Osteoblast (primary cell): Measurements from ENCODE around the gene ASGR2. TPM values are rescaled to one million over a fixed set of nuclear protein-coding genes. Genes with fewer than 3 reads are reported as not detected.
"Not testable (repeated sequence)": the region's sequence is repeated elsewhere in the genome, so short reads cannot be mapped to it uniquely, and the experiment has no call there.

Source experiments
- DNase-seq: peaks from one replicate; pipeline ENCODE4 v3.0.0; 2011; ENCODE audit warnings: low spot score, mixed read lengths; ENCODE audit not compliant: insufficient read length; ENCODE audit errors: missing footprints
- H2AFZ ChIP-seq: 2 replicates; pipeline ENCODE4 v1.6.0; 2011; ENCODE audit warnings: mild to moderate bottlenecking, low read length
- H3K27ac ChIP-seq: 2 replicates; pipeline ENCODE4 v1.5.1; 2011; ENCODE audit warnings: mild to moderate bottlenecking, low read depth, low read length, moderate library complexity
- H3K27me3 ChIP-seq: 2 replicates; pipeline ENCODE4 v1.6.0; 2012; ENCODE audit warnings: mild to moderate bottlenecking, control low read depth, inconsistent platforms, low read length, moderate library complexity; ENCODE audit not compliant: insufficient read depth
- H3K36me3 ChIP-seq: 2 replicates; pipeline ENCODE4 v1.5.1; 2011; ENCODE audit warnings: mild to moderate bottlenecking, low read length, control low read depth, moderate library complexity; ENCODE audit not compliant: insufficient read depth
- H3K4me1 ChIP-seq: 2 replicates; pipeline ENCODE4 v1.5.1; 2011; ENCODE audit warnings: mild to moderate bottlenecking, low read length, control low read depth, moderate library complexity; ENCODE audit not compliant: insufficient read depth
- H3K4me2 ChIP-seq: 2 replicates; pipeline ENCODE4 v1.6.0; 2011; ENCODE audit warnings: mild to moderate bottlenecking, low read length; ENCODE audit not compliant: insufficient read depth
- H3K4me3 ChIP-seq: fragments of 200-600 bp; sonication (generic); 3 replicates; pipeline ENCODE4 v1.5.1; 2012; ENCODE audit warnings: mild to moderate bottlenecking, low read length, inconsistent platforms; ENCODE audit not compliant: insufficient read depth
- H3K79me2 ChIP-seq: 2 replicates; pipeline ENCODE4 v1.6.0; 2012; ENCODE audit warnings: mild to moderate bottlenecking, low read length, control low read depth, inconsistent platforms; ENCODE audit not compliant: insufficient read depth
- H3K9me3 ChIP-seq: 2 replicates; pipeline ENCODE4 v1.5.1; 2011; ENCODE audit warnings: low read depth, low read length, control low read depth
- H4K20me1 ChIP-seq: 2 replicates; pipeline ENCODE4 v1.6.0; 2012; ENCODE audit warnings: mild to moderate bottlenecking, low read length, control low read depth; ENCODE audit not compliant: insufficient read depth
- CTCF ChIP-seq: IDR thresholded peaks from 2 replicates; pipeline ENCODE4 v1.5.1; 2011; ENCODE audit warnings: mild to moderate bottlenecking, low read depth, low read length, moderate library complexity; ENCODE audit errors: extremely low read depth
- total RNA-seq: library from RNA; depleted of rRNA; stranded (reverse); fragments of >200 nt; gene quantifications from 2 replicates; pipeline ENCODE4 v1.2.3, GENCODE V29; 2012

The ASGR2 gene
- total RNA-seq, 1 donor: under 0.01 TPM

GRCh38 chr17:7107012-7107754, 7.4 kb downstream of the ASGR2 start:
- peak; percentile 79 for DNase-seq
- Histone ChIP-seq H2AFZ (no peak overlapping the region), H3K36me3 (no peaks in the 10 kb centered on the region), H3K27ac (no peak overlapping the region), H3K4me3 (no peak overlapping the region), H3K4me1 (no peaks in the 10 kb centered on the region), H3K79me2 (no peaks in the 10 kb centered on the region), H3K27me3 (peaks cover 11% of the 10 kb centered on the region), H4K20me1 (no peaks in the 10 kb centered on the region), H3K9me3 (no peaks in the 10 kb centered on the region), H3K4me2 (no peak overlapping the region)
- TF ChIP-seq CTCF: no peak

- H3K79me2 ChIP-seq: no peaks in the 10 kb centered on the region
- H3K4me3 ChIP-seq: no peak overlapping the region
- no peaks in the 10 kb centered on the region for H4K20me1 ChIP-seq
- no peaks in the 10 kb centered on the region for H3K36me3 ChIP-seq
- peak; percentile 61 for DNase-seq
- H3K9me3 ChIP-seq: no peaks in the 10 kb centered on the region
- peaks cover 22% of the 10 kb centered on the region for H3K27me3 ChIP-seq
- TF ChIP-seq CTCF: no peak
- no peak overlapping the region for H3K4me2 ChIP-seq
- H3K4me1 ChIP-seq: no peaks in the 10 kb centered on the region
- no peak overlapping the region for H3K27ac ChIP-seq
- H2AFZ ChIP-seq: no peak overlapping the region
Measured at GRCh38 chr17:7102421-7102820, 12.2 kb downstream of the ASGR2 start.

GRCh38 chr17:7101531-7101930, 13.1 kb downstream of the ASGR2 start:
- no peaks in the 10 kb centered on the region for H3K4me1 ChIP-seq
- no peaks in the 10 kb centered on the region for H3K79me2 ChIP-seq
- no peaks in the 10 kb centered on the region for H4K20me1 ChIP-seq
- H3K4me2 ChIP-seq: no peak overlapping the region
- H3K27me3 ChIP-seq: peaks cover 22% of the 10 kb centered on the region
- DNase-seq: peak; percentile 56
- H3K9me3 ChIP-seq: no peaks in the 10 kb centered on the region
- no peaks in the 10 kb centered on the region for H3K36me3 ChIP-seq
- TF ChIP-seq CTCF: no peak
- no peak overlapping the region for H2AFZ ChIP-seq
- H3K27ac ChIP-seq: no peak overlapping the region
- H3K4me3 ChIP-seq: no peak overlapping the region

- not testable (repeated sequence) for H3K79me2 ChIP-seq, H3K4me3 ChIP-seq, H4K20me1 ChIP-seq, H2AFZ ChIP-seq, H3K4me2 ChIP-seq, H3K4me1 ChIP-seq, DNase-seq, H3K9me3 ChIP-seq, H3K27ac ChIP-seq, H3K36me3 ChIP-seq
- H3K27me3 ChIP-seq: peaks cover 24% of the 10 kb centered on the region
Measured at GRCh38 chr17:7100641-7101379, 13.8 kb downstream of the ASGR2 start.
